Small intestine (tissue), 7 donors: ENCODE measurements around the gene GALR2. TPM values are rescaled to one million over a fixed set of nuclear protein-coding genes. Genes with fewer than 3 reads are reported as not detected.
A peak's percentile ranks its signal among the peaks of the same experiment; 100 is the strongest.
"Not testable (repeated sequence)": the region's sequence is repeated elsewhere in the genome, so short reads cannot be mapped to it uniquely, and the experiment has no call there.

Source experiments
- DNase-seq, 2 donors: peaks; one replicate each; pipeline versions ENCODE4 v3.0.0 to v3.0.0-alpha.2; 2013
- FAIRE-seq: peaks from 2 replicates; lab custom pipeline; 2012; peaks lifted over from hg19 to GRCh38; lab: Jason Lieb, UNC
- H3K27ac ChIP-seq, 3 donors: one replicate each; pipeline ENCODE4 v1.5.1; 2013; ENCODE audit warnings: low read length in 2 of 3, mild to moderate bottlenecking in 2 of 3, control low read depth in 1 of 3, inconsistent platforms in 1 of 3, low read depth in 1 of 3, moderate library complexity in 1 of 3
- H3K27me3 ChIP-seq, 3 donors: one replicate each; pipeline ENCODE4 v1.6.1; 2013; ENCODE audit warnings: low read length in 3 of 3, inconsistent platforms in 1 of 3; ENCODE audit not compliant: control insufficient read depth in 3 of 3, insufficient read depth in 3 of 3
- H3K36me3 ChIP-seq, 3 donors: one replicate each; pipeline ENCODE4 v1.6.1; 2013; ENCODE audit warnings: low read length in 3 of 3, inconsistent platforms in 1 of 3, low read depth in 1 of 3, mild to moderate bottlenecking in 1 of 3, moderate library complexity in 1 of 3; ENCODE audit not compliant: control insufficient read depth in 3 of 3, insufficient read depth in 2 of 3
- H3K4me1 ChIP-seq, 3 donors: one replicate each; pipeline ENCODE4 v1.6.1; 2013; ENCODE audit warnings: low read length in 2 of 3, inconsistent platforms in 1 of 3, low read depth in 1 of 3, mild to moderate bottlenecking in 1 of 3, moderate library complexity in 1 of 3; ENCODE audit not compliant: control insufficient read depth in 3 of 3, insufficient read depth in 2 of 3
- H3K4me3 ChIP-seq, 3 donors: one replicate each; pipeline ENCODE4 v1.5.1; 2013; ENCODE audit warnings: low read length in 3 of 3, control low read depth in 1 of 3, inconsistent platforms in 1 of 3, low read depth in 1 of 3, mild to moderate bottlenecking in 1 of 3, moderate library complexity in 1 of 3
- H3K9me3 ChIP-seq, 2 donors: one replicate each; pipeline ENCODE4 v1.6.1; 2013; ENCODE audit warnings: low read depth in 1 of 2, low read length in 1 of 2; ENCODE audit not compliant: control insufficient read depth in 2 of 2, insufficient read depth in 1 of 2
- WGBS, 3 donors: extraction: QIAGEN DNeasy Blood & Tissue Kit; methylation state at CpG; one replicate each; pipeline ENCODE4 v1.1.7; 2013; 5-methylcytosine and 5-hydroxymethylcytosine counted together
- polyA plus RNA-seq, 4 donors: library from polyadenylated mRNA; stranded (reverse) in 3 of 4; unstranded in 1 of 4; fragments of 200-250 nt in 3 of 4; fragments of 120-200 nt in 1 of 4; gene quantifications; one replicate each; pipeline versions ENCODE4 v1.2.1 to v1.2.3, GENCODE V29; 2013
- donor health status: healthy with polysubstance abuse.
- donor health status: control.
- donor health status: control.
- donor health status: Bipolar disorder and iron deficiency.
- donor health status: healthy.

GALR2 gene
- polyA plus RNA-seq, 4 donors, result 0.25 to 0.54 TPM; not detected in 2

DNA sequence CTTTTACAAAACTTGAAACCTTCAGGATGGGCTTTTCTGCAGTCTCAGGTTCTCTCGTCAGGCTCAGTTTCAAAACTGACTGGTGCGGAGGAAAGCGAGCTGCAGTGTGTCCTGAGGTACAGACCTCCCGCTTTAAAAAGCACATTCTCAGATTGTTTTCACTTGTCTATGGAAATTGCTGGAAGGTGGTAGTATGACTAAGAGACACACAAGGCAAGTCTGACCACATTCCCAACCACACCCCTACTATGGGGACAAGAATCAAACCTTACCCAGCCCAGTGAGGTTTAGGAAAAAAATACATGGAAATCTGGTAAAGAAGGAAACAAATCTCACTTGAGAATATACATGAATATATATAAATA lies 20.5 kb upstream of the GALR2 start:
- H3K36me3 ChIP-seq, result peaks cover 22 to 70% (median 28%) of the 10 kb centered on the region in 3 donors
- DNase-seq (no peak), FAIRE-seq (no peak)
- H3K27me3 ChIP-seq, result no peaks in the 10 kb centered on the region
- peak overlapping the region in 1 of 3 donors; percentile 40 for H3K27ac ChIP-seq
- 88 to 97% (median 94%) methylated on average over 4 of the region's 4 CpGs for WGBS, 3 donors
- H3K9me3 ChIP-seq, result no peaks in the 10 kb centered on the region
- H3K4me1 ChIP-seq, result peaks cover 0 to 24% (median 0%) of the 10 kb centered on the region in 3 donors
- no peak overlapping the region for H3K4me3 ChIP-seq

DNA sequence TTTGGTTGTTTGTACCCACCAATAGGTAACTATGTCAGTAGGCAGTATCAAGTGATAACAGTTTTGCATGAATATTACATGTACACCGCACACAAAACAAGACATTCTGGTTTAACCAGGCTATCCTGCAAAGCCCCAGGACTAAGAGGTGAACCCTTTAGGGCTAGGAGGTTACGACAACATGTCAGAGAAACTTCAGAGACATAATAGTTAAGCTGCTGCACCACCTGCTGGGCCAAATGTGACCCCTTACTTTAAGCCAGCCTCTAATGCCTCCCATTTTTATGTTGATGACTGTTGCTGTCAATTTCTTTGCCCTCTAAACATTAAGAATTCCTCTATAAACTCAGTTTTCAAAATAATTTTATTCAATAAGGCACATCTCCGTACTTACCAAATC lies 17.7 kb upstream of the GALR2 start:
- WGBS, 3 donors, result 67 to 86% (median 84%) methylated on average over 3 of the region's 3 CpGs

DNA sequence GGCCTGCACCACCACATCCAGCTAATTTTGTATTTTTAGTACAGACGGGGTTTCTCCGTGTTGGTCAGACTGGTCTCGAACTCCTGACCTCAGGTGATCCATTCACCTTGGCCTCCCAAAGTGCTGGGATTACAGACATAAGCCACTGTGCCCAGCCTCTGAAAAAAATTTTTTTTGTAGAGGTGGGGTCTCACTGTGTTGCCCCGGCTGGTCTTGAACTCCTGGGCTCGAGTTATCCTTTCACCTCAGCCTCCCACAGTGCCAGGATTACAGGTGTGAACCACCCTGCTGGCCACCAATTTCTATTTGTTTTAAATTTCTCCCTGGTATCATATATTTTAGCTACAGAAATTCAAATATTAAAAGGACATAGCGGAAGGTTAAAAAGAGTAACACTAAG lies 16.3 kb upstream of the GALR2 start:
- peaks cover 26 to 74% (median 27%) of the 10 kb centered on the region in 3 donors for H3K36me3 ChIP-seq
- not testable (repeated sequence) for H3K4me1 ChIP-seq, DNase-seq, H3K27me3 ChIP-seq, H3K9me3 ChIP-seq, H3K4me3 ChIP-seq, H3K27ac ChIP-seq, FAIRE-seq
- WGBS, 3 donors, result 89 to 95% (median 89%) methylated on average over 6 of the region's 6 CpGs

More for the DNA sequence above, 17.7 kb upstream of the GALR2 start:
- Histone ChIP-seq H3K36me3 (peaks cover 27 to 74% (median 29%) of the 10 kb centered on the region in 3 donors), H3K4me1 (peaks cover 0 to 6% (median 0%) of the 10 kb centered on the region in 3 donors), H3K27me3 (no peaks in the 10 kb centered on the region), H3K27ac (no peak overlapping the region), H3K9me3 (no peaks in the 10 kb centered on the region), H3K4me3 (no peak overlapping the region)
- FAIRE-seq (no peak), DNase-seq (no peak)

DNA sequence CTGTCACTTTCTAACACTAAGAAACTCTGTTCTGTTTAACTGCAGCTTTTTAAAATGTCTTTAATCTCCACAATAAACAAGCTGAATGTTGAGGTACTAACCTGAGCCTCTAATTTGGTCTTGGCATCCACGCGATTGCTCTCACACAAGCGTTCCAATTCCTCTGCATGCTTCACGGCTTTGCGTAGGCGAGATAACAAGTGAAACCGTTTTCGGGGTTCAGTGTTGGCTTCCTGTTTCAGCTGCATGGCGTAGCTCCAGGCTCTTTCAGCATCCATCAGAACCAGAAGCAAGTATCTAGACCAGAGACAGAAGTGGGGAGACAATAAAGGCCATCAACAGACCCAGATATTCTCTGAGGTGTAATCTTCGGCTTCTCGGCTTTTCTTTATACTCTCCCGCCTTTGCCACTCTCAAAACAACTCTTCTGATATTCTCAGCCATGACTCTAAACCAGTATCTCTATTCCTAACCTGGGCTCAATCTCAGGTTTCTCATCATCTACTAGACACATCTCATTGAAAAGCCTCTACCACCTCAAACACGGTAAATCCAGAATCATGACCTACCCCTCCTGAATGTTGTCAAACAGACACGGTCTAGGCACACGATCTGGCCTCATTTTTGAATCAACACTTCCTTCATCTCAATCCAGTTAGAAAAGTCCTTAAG lies 10.6 kb upstream of the GALR2 start:
- no peaks in the 10 kb centered on the region for H3K4me1 ChIP-seq
- H3K36me3 ChIP-seq, result peaks cover 22 to 74% (median 33%) of the 10 kb centered on the region in 3 donors
- WGBS, 3 donors, result 77 to 86% (median 81%) methylated on average over 15 of the region's 15 CpGs
- no peak overlapping the region for H3K4me3 ChIP-seq
- H3K27me3 ChIP-seq, result no peaks in the 10 kb centered on the region
- H3K9me3 ChIP-seq, result no peaks in the 10 kb centered on the region
- DNase-seq, result no peak
- no peak for FAIRE-seq
- H3K27ac ChIP-seq, result peak overlapping the region in 1 of 3 donors; percentile 50

DNA sequence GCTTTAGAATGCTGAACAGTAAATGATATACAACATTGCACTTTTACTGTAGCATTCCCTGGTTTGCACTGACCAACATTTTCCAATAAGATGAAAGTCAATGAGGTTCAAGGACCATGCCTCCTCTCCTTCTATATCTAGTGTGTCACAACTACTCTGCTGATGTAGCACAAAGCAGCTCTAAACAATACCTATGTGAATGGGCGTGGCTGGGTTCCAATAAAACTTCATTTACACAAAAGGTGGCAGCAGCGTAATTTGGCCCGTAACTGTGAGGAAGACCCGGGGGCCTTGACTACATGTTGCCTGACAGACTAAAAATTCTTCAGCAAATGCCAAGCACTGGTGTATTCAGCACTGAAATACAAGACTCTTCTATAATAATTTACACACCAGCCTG lies 8.8 kb upstream of the GALR2 start:
- Histone ChIP-seq H3K36me3 (peaks cover 19 to 68% (median 27%) of the 10 kb centered on the region in 3 donors), H3K9me3 (no peaks in the 10 kb centered on the region), H3K27ac (no peak overlapping the region), H3K4me3 (no peak overlapping the region), H3K27me3 (no peaks in the 10 kb centered on the region), H3K4me1 (peaks cover 0 to under 1% (median 0%) of the 10 kb centered on the region in 3 donors)
- DNase-seq (no peak), FAIRE-seq (no peak)
- 80 to 87% (median 86%) methylated on average over 4 of the region's 4 CpGs for WGBS, 3 donors

DNA sequence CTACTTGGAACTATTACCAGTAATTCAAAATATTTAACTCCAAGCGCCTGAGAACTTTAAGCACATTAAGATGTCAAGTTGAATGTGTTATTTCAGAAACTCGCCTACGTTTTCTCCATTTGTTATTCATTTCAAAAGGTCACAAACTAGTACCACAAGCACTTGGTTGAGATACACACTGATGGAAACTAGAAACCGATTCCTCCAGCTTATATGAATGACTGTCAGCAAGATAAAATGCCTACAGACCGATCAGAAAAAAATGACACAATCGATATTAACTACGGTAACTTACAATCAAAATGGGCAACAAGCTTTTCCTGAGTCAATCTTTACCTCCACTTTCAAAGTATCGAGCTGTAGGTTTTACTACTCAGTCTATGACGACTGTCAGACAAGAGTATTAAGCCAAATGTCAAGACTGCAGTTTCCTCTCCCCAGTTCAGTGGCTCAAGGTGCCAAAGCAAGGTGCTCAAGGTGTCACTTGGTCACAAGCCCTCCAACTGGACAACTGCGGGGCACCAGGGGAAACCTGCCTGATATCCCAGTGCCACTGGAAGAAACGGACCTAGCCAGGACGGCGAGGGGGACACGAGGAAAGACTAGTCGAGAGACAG lies 2.9 kb upstream of the GALR2 start:
- Histone ChIP-seq H3K36me3 (peaks cover 3 to 27% (median 7%) of the 10 kb centered on the region in 3 donors), H3K9me3 (no peaks in the 10 kb centered on the region), H3K4me1 (peaks cover 0 to 25% (median 3%) of the 10 kb centered on the region in 3 donors), H3K27ac (peak overlapping the region in 2 of 3 donors; percentile 6 to 84), H3K27me3 (peaks cover 17 to 33% (median 18%) of the 10 kb centered on the region in 3 donors), H3K4me3 (peak overlapping the region; percentile 69 to 93 (median 75))
- no peak for DNase-seq
- FAIRE-seq, result no peak
- 1 to 10% (median 3%) methylated on average over 15 of the region's 15 CpGs for WGBS, 3 donors

DNA sequence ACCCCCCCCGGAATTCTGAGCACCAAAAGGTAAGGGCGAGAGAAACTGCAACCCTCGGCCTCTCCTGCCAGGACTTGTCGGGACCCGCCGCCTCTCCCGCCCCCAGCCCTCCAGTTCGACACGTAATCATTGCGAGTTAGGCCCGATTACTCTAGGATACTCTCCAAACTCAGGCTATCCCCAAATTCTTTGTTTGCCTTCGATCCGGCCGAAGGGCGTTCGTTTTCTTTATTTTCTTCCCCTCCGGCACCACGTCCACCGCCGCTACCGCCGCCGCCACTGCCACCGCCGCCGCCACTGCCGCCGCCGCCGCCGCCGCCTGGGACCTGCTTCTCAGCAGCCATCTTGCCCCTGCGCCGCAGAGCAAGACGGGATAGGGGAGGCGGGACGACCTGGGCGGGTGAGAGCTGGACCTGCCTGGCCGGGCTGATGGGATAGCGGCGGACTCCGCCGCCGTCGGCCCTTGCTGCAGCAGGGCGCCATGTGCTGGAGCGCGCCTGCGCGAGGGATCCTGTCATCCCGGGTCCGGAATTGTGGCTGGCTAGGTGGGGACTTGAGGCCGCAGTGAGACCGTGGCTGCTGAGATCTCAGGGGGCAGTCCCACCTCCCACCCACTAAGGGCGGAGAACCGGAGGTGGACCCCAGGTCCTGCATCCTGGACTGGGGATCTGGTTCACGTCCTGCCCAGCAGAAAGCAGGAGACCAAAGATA lies 2.3 kb upstream of the GALR2 start, which contains the start of gene SRP68:
TSS of gene SRP68 (minus strand) at position 370 of the 711 bp plus-strand sequence. CDS start at position 344, 26 bp downstream.
- H3K36me3 ChIP-seq, result peaks cover 0 to 23% (median under 1%) of the 10 kb centered on the region in 3 donors
- FAIRE-seq (no peak), DNase-seq (peak; percentile 91 to 96)
- H3K27ac ChIP-seq, result peak within 1 kb of the TSS in 2 of 3 donors; percentile 6 to 84
- WGBS, 3 donors, result 0% methylated on average over 53 to 57 of the region's 57 CpGs
- H3K9me3 ChIP-seq, result no peaks in the 10 kb centered on the region
- peaks cover 22 to 40% (median 25%) of the 10 kb centered on the region in 3 donors for H3K27me3 ChIP-seq
- peaks cover 0 to 25% (median 3%) of the 10 kb centered on the region in 3 donors for H3K4me1 ChIP-seq
- H3K4me3 ChIP-seq, result peak within 1 kb of the TSS; percentile 69 to 93 (median 75)
